GM12865 (cell line): Measurements from ENCODE around the gene HLA-DQA1.
"Not testable (repeated sequence)": the region's sequence is repeated elsewhere in the genome, so short reads cannot be mapped to it uniquely, and the experiment has no call there.

ENCODE experiments used
- DNase-seq: peaks from one replicate; pipeline ENCODE4 v3.0.0; 2010; ENCODE audit warnings: low read depth
- H3K4me3 ChIP-seq: 2 replicates; pipeline ENCODE4 v1.5.1; 2011; ENCODE audit warnings: mild to moderate bottlenecking, low read depth, low read length, control low read depth
- TF ChIP-seq, protein P1 (sequence below): IDR thresholded peaks from 2 replicates; pipeline ENCODE4 v1.5.1; 2011; ENCODE audit warnings: low read length, control low read depth, low read depth, inconsistent platforms; ENCODE audit not compliant: insufficient read depth; ENCODE audit errors: missing control alignments

The HLA-DQA1 gene

DNA sequence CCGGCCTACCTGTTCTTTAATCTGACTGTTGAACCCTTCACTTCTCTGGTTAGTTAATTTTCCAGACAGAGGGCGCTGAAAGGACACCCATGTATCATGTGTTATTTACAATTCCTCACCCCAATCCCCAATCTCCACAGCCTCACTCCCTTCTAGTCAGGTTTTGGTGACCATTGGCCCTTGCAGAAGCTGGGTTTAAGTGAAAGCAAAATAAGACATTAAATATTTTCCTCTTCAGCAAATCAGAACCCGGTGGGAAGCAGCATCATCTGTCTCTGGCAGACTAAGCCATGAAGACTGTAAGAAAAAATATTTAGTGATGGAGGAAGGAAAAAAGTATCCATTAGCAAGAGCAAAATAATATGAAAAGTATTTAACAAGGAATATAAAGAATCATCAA lies 9.4 kb upstream of the HLA-DQA1 start:
- peak; percentile 91 for DNase-seq
- TF ChIP-seq, protein P1, sequence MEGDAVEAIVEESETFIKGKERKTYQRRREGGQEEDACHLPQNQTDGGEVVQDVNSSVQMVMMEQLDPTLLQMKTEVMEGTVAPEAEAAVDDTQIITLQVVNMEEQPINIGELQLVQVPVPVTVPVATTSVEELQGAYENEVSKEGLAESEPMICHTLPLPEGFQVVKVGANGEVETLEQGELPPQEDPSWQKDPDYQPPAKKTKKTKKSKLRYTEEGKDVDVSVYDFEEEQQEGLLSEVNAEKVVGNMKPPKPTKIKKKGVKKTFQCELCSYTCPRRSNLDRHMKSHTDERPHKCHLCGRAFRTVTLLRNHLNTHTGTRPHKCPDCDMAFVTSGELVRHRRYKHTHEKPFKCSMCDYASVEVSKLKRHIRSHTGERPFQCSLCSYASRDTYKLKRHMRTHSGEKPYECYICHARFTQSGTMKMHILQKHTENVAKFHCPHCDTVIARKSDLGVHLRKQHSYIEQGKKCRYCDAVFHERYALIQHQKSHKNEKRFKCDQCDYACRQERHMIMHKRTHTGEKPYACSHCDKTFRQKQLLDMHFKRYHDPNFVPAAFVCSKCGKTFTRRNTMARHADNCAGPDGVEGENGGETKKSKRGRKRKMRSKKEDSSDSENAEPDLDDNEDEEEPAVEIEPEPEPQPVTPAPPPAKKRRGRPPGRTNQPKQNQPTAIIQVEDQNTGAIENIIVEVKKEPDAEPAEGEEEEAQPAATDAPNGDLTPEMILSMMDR: no peak
- peak overlapping the region; percentile 55 for H3K4me3 ChIP-seq

DNA sequence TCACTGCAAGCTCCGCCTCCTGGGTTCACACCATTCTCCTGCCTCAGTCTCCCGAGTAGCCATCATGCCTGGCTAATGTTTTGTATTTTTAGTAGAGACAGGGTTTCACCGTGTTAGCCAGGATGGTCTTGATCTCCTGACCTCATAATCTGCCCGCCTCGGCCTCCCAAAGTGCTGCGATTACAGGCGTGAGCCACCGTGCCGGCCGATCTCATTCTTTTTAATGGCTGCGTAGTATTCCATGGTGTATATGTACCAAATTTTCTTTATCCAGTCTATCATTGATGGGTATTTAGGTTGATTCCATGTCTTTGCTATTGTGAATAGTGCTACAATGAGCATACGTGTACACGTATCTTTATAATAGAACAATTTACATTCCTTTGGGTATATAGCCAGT lies 7.4 kb upstream of the HLA-DQA1 start:
- not testable (repeated sequence) for DNase-seq, H3K4me3 ChIP-seq

DNA sequence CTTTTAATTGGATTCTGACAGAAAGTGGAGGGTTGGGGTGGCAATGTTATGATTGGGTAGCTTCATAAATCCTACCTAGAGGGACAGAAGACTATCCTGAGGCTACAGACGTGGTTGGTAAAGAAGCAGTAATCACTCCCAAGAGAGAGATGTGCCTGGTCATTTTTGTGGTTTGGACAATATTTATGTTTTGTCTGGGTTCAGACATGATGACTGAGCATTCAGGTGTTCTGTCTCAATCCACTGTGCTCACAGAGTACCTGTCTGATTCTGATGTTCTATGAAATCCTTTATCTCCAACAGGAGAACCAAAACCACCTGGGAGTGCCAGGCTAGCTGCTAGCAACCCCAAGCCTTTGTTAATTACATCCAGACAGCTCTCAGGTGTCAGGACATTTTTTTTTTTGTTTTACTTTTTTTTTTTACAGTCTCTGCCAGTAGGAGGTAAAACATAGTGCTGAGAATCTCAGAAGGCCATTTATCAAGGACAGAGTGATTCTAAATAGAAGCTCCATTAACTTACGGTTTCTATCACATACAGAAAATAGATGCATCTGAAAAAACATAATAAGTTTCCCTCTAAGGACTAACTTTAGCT lies 1.6 kb upstream of the HLA-DQA1 start:
- peak overlapping the region; percentile 83; the same call in 1 of the 2 replicates for H3K4me3 ChIP-seq
- DNase-seq: no peak
- TF ChIP-seq, protein P1: no peak

DNA sequence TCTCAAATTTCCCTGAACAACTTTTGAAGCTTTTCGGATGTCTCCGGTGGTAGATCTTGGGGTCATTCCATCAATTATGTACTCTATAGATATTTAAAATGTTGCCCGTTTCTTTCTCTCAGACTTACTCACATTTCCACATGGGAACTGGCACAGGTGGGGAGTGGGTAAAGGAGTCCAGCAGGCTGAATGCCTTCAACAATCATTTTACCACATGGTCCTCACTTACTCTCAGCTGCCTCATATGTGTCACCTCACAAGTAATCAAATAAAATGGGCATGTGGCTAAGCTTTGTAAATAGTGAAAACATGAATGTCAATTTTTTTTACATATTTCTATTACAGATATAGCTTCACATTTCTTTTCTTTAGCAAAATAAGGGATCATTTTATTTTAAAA lies 677 bp downstream of the HLA-DQA1 start:
- peak overlapping the region; percentile 83 for H3K4me3 ChIP-seq
- TF ChIP-seq, protein P1: no peak

DNA sequence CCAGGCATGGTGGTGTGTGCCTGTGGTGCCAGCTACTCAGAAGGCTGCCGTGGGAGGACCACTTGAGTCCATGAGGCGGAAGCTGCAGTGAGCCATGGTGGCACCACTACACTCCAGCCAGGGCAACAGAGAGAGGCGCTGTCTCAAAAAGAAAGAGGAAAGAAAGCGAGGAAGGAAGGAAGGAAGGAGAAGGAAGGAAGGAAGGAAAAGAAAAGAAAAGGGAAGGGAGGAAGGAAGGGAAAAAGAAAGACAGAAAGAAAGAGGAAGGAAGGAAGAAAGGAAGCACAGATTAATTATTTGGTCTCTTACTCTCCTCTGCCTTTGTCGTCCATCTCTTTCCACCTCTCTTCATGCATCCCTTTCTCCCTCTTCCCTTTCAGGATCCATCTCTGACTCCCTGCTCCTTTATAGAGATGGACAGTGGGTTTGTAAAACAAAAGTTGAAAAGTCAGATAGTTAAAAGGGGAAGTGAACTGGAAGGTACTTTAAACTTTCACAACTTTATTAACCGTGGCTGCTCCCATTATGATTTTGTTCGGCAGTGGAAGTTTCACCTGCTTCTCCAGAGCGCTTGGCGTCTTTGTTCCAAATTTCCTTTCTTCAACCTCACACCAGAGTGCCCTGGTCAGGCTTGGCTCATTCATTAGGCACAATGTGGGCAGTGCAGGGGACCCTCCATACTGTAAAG lies 1.5 kb downstream of the HLA-DQA1 start:
- TF ChIP-seq, protein P1: no peak
- peak overlapping the region; percentile 83 for H3K4me3 ChIP-seq
- DNase-seq: peak; percentile 60

More for the DNA sequence above, 677 bp downstream of the HLA-DQA1 start:
- no peak for DNase-seq

DNA sequence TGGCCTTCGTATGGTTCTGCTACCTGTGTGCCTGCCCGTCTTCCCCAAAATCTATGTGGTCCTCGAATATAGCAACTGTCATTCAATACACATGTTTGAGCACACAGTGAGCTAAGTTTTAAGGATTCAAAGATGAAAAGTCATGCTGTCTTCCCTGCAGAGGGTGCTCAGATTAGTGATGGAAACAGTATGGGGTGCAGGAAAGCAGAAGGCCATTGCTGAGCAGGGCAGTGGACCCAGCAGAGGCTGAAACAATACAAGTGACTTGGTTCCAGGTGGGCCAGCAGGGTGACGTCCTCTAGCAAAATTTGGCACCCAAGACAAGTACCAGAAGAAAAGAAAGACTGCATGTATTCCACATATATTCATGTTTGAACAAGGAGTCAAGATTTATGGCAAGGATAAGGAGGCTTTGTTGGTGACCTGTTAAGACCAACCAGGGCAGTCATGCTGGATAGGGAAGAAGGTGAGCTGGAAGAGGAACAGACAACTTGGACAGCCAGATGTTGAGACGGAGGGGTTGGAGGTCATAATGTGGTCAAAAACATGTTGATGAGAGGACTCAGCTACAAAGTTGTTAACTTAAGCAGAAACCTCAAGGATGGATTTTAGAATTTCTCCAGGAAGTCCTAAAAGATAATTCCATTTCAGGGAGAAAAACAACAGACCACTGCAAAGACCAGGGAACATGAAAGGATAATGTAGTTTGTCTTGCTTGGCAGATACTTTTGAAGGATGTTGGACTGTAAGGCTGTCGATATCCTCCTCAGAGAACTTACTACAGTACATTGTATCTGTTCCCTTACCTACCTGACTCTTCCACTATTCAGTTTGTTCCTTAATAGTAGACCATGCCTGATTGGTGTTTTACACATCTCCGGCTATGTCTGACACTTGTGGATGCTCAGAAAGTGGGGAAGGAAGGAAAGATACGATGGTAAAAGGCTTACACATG lies 2.5 kb downstream of the HLA-DQA1 start:
- H3K4me3 ChIP-seq: peak overlapping the region; percentile 83
- DNase-seq: no peak
- TF ChIP-seq, protein P1: no peak

DNA sequence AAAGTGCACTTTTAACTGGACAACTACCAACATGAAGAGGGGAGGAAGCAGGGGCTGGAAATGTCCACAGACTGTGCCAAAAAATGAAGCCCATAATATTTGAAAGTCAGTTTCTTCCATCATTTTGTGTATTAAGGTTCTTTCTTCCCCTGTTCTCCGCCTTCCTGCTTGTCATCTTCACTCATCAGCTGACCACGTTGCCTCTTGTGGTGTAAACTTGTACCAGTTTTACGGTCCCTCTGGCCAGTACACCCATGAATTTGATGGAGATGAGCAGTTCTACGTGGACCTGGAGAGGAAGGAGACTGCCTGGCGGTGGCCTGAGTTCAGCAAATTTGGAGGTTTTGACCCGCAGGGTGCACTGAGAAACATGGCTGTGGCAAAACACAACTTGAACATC lies 3.9 kb downstream of the HLA-DQA1 start:
- TF ChIP-seq, protein P1: no peak
- DNase-seq: no peak
- no peak overlapping the region for H3K4me3 ChIP-seq

DNA sequence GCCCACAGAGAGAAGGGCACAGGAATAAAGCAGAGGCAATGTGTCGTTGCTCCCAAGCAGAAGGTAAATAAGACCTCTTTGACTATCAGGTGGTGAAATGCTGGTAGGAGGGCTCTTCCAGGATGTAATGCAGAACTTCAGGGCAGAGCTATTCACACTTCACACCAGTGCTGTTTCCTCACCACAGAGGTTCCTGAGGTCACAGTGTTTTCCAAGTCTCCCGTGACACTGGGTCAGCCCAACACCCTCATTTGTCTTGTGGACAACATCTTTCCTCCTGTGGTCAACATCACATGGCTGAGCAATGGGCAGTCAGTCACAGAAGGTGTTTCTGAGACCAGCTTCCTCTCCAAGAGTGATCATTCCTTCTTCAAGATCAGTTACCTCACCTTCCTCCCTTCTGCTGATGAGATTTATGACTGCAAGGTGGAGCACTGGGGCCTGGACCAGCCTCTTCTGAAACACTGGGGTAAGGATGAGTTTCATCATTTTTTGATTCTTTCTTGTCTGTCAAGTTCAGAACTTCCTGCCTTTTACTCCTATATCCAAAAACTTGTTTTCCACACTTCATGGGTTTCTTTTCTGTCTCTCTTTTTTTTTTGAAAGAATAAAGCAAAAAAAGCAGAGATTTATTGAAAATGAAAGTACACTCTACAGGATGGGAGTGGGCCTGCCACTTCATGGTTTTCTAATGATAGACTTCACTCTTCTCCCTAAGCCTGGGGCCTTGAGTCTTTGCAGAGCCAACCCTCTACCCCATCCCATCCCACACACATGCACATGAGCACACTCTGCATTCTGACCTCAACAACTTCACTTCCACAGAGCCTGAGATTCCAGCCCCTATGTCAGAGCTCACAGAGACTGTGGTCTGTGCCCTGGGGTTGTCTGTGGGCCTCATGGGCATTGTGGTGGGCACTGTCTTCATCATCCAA lies 4.8 kb downstream of the HLA-DQA1 start:
- not testable (repeated sequence) for H3K4me3 ChIP-seq, DNase-seq
